HepG2 (cell line): ENCODE data around the gene KRT17. TPM values are rescaled to one million over a fixed set of nuclear protein-coding genes. Genes with fewer than 3 reads are reported as not detected.
"Not testable (repeated sequence)": the region's sequence is repeated elsewhere in the genome, so short reads cannot be mapped to it uniquely, and the experiment has no call there.

Source experiments
- ATAC-seq: fragments of 200-7000 bp; cut with Tn5 transposase; 3 replicates; pipeline ENCODE4 v1.9.1; 2020; ENCODE audit warnings: mild to moderate bottlenecking, moderate library complexity
- BruUV-seq: library from RNA; stranded (reverse); fragments of 400-500 nt; replicated peaks from 2 replicates; lab custom pipeline; 2021; lab: Mats Ljungman, UMichigan
- CTCF ChIA-PET: fragments of 300-600 bp; formaldehyde crosslinking; extraction: SDS; loops from one replicate; lab custom pipeline; 2021; ENCODE audit warnings: low total read pairs, inconsistent platforms, low intra/inter-chr PET ratio; lab: Yijun Ruan, JAX
- POLR2A ChIA-PET: fragments of 350-600 bp; sonication (Branson Sonifier 250); formaldehyde crosslinking; loops from one replicate; lab custom pipeline; 2020; ENCODE audit warnings: antibody characterized with exemption, inconsistent platforms; lab: Yijun Ruan, JAX
- DNase-seq: peaks from one replicate; pipeline ENCODE4 v3.0.0-alpha.2; 2015; ENCODE audit warnings: low spot score
- FAIRE-seq: peaks from 3 replicates; lab custom pipeline; 2011; peaks lifted over from hg19 to GRCh38; lab: Jason Lieb, UNC
- H2AFZ ChIP-seq: one replicate; pipeline ENCODE4 v1.6.1; 2011; ENCODE audit warnings: low read length, inconsistent platforms
- H3K27ac ChIP-seq: fragments of 300-600 bp; 3 replicates; pipeline ENCODE4 v1.8.0; 2011; ENCODE audit warnings: mixed run types, mild to moderate bottlenecking, mixed read lengths, low read length, inconsistent platforms; ENCODE audit not compliant: insufficient read depth; ENCODE audit errors: extremely low read length
- H3K27me3 ChIP-seq, 2 experiments: fragments of 200-600 bp in 1 of 2; 2 replicates in 1 of 2; 3 replicates in 1 of 2; pipeline versions ENCODE4 v1.6.0 to v1.8.0; 2011; ENCODE audit warnings: low read length in 2 of 2, mild to moderate bottlenecking in 2 of 2, moderate library complexity in 2 of 2, inconsistent platforms in 1 of 2; ENCODE audit not compliant: insufficient read depth in 2 of 2, control insufficient read depth in 1 of 2
- H3K36me3 ChIP-seq, 2 experiments: fragments of 200-600 bp in 1 of 2; replicated peaks in 1 of 2; 2 replicates in 1 of 2; 3 replicates in 1 of 2; pipeline versions ENCODE4 v1.5.1 to v1.8.0; 2011; ENCODE audit warnings: low read length in 2 of 2, inconsistent platforms in 1 of 2; ENCODE audit not compliant: insufficient read depth in 2 of 2, control insufficient read depth in 1 of 2
- H3K4me1 ChIP-seq: 2 replicates; pipeline ENCODE4 v1.5.1; 2012; ENCODE audit warnings: low read length, inconsistent platforms; ENCODE audit not compliant: insufficient read depth
- H3K4me2 ChIP-seq: 2 replicates; pipeline ENCODE4 v1.6.0; 2011; ENCODE audit warnings: low read depth, low read length, inconsistent platforms
- H3K4me3 ChIP-seq, 3 experiments: fragments of 200-600 bp in 1 of 3; sonication (generic), shearing (Covaris generic) in 1 of 3; replicated peaks in 1 of 3; 2 replicates each; pipeline ENCODE4 v1.5.1; 2011 to 2016; ENCODE audit warnings: low read length in 3 of 3, inconsistent platforms in 2 of 3, low read depth in 2 of 3, mild to moderate bottlenecking in 2 of 3, control low read depth in 1 of 3, mixed read lengths in 1 of 3; ENCODE audit not compliant: insufficient read depth in 1 of 3
- H3K79me2 ChIP-seq: one replicate; pipeline ENCODE4 v1.6.1; 2011; ENCODE audit warnings: low read length, inconsistent platforms; ENCODE audit not compliant: insufficient read depth
- H3K9ac ChIP-seq: 2 replicates; pipeline ENCODE4 v1.6.0; 2011; ENCODE audit warnings: mild to moderate bottlenecking, low read depth, low read length, inconsistent platforms; ENCODE audit not compliant: insufficient read depth
- H3K9me3 ChIP-seq: 2 replicates; pipeline ENCODE4 v1.5.1; 2012; ENCODE audit warnings: mild to moderate bottlenecking, low read length
- H4K20me1 ChIP-seq: 2 replicates; pipeline ENCODE4 v1.6.0; 2011; ENCODE audit warnings: inconsistent platforms, mild to moderate bottlenecking, low read length, moderate library complexity; ENCODE audit not compliant: insufficient read depth
- AGO2 ChIP-seq: fragments of 200-400 bp; formaldehyde crosslinking; optimal IDR thresholded peaks from 2 replicates; pipeline ENCODE3; 2017; ENCODE audit warnings: mild to moderate bottlenecking, low read depth, low read length, moderate library complexity
- AHR ChIP-seq: IDR thresholded peaks from 2 replicates; pipeline ENCODE4 v1.6.1; 2018; ENCODE audit warnings: missing genetic modification reagents, missing compliant biosample characterization
- BRD4 ChIP-seq: sonication (generic); formaldehyde crosslinking; IDR thresholded peaks from 2 replicates; pipeline ENCODE4 v1.4.0; 2020; ENCODE audit warnings: missing genetic modification reagents
- HHEX ChIP-seq: IDR thresholded peaks from 2 replicates; pipeline ENCODE4 v1.6.1; 2016; ENCODE audit warnings: control low read depth
- MATR3 ChIP-seq: sonication (generic); formaldehyde crosslinking; IDR thresholded peaks from 2 replicates; pipeline ENCODE4 v1.4.0; 2020; ENCODE audit warnings: missing genetic modification reagents
- NFAT5 ChIP-seq: sonication (generic); formaldehyde crosslinking; IDR thresholded peaks from 2 replicates; pipeline ENCODE4 v1.4.0; 2020; ENCODE audit warnings: missing genetic modification reagents
- PHB2 ChIP-seq: fragments of 450-650 bp; IDR thresholded peaks from 2 replicates; pipeline ENCODE4 v1.6.1; 2018; ENCODE audit not compliant: partially characterized antibody
- PHF21A ChIP-seq: sonication (generic); formaldehyde crosslinking; IDR thresholded peaks from 2 replicates; pipeline ENCODE4 v1.5.0; 2020; ENCODE audit warnings: mild to moderate bottlenecking, missing genetic modification reagents
- SIN3B ChIP-seq: fragments of 150-350 bp; IDR thresholded peaks from 2 replicates; pipeline ENCODE4 v1.6.1; 2014; ENCODE audit warnings: low read length
- SMAD9 ChIP-seq: sonication (generic); formaldehyde crosslinking; IDR thresholded peaks from 2 replicates; pipeline ENCODE4 v1.5.1; 2020; ENCODE audit warnings: mild to moderate bottlenecking, missing genetic modification reagents
- ZBTB8A ChIP-seq: sonication (generic); formaldehyde crosslinking; IDR thresholded peaks from 2 replicates; pipeline ENCODE4 v1.4.0; 2020; ENCODE audit warnings: mild to moderate bottlenecking, low read depth, missing genetic modification reagents, borderline replicate concordance
- WGBS: methylation state at CpG from one replicate; pipeline ENCODE4 v1.1.6; 2017; ENCODE audit warnings: low lambda C conversion rate; 5-methylcytosine and 5-hydroxymethylcytosine counted together
- in situ Hi-C: cut with HindIII; loops from 2 replicates; pipeline ENCODE4 v1.10.0; 2017; ENCODE audit warnings: low pct_unique_long_range_greater_than_20kb; ENCODE audit not compliant: extremely low pct_ligation_motif_present
- intact Hi-C: fragments of 100-400 bp; cut with micrococcal nuclease; formaldehyde crosslinking; loops from one replicate; pipeline ENCODE4 v1.10.0; 2022; ENCODE audit not compliant: unreplicated experiment
- polyA plus RNA-seq, 8 experiments: library from polyadenylated mRNA; depleted of rRNA in 3 of 8; stranded (reverse) in 7 of 8; unstranded in 1 of 8; fragments of >200 nt; fragmentation: Illumina TruSeq in 4 of 8; extraction: Trizol in 4 of 8; gene quantifications; 2 replicates each; pipeline versions ENCODE4 v1.2.1 to v1.2.3, GENCODE V29; 2011 to 2016; ENCODE audit warnings: low read depth in 4 of 8, missing spikeins in 1 of 8, mixed read lengths in 1 of 8; ENCODE audit not compliant: insufficient read depth in 1 of 8
- total RNA-seq, 5 experiments: library from RNA; depleted of rRNA; stranded (reverse); fragments of >200 nt; fragmentation: Illumina TruSeq; extraction: Trizol; gene quantifications; 2 replicates each; pipeline ENCODE4 v1.2.3, GENCODE V29; 2016; ENCODE audit warnings: low read depth in 1 of 5
- TF ChIP-seq, protein P1 (sequence below): sonication (generic); formaldehyde crosslinking; IDR thresholded peaks from 2 replicates; pipeline ENCODE4 v1.8.0; 2022; ENCODE audit warnings: mild to moderate bottlenecking, missing genetic modification reagents

KRT17 gene
- total and polyA plus RNA-seq, 2 of the 13 experiments (the other 11 are each of a cell fraction or from before 2014, with no cell fraction given), result 0.38 to 0.82 TPM

GRCh38 chr17:41615454-41615853 lies 8.9 kb downstream of the KRT17 start:
- no peak overlapping the region for H3K9ac ChIP-seq
- H3K4me1 ChIP-seq, result no peaks in the 10 kb centered on the region
- no peak for ATAC-seq
- DNase-seq, result no peak
- POLR2A ChIA-PET, result no interaction called here
- no peak overlapping the region for H3K4me2 ChIP-seq
- H3K79me2 ChIP-seq, result no peaks in the 10 kb centered on the region
- H3K4me3 ChIP-seq, result no peak overlapping the region
- H2AFZ ChIP-seq, result no peak overlapping the region
- H3K27me3 ChIP-seq, result peaks cover 10 to 67% of the 10 kb centered on the region in 2 experiments; a peak in 4 of 5 replicates
- H3K27ac ChIP-seq, result no peak overlapping the region
- H4K20me1 ChIP-seq, result no peaks in the 10 kb centered on the region
- WGBS, result 3% methylated on average over 7 of the region's 7 CpGs
- in situ Hi-C loops, result no loop called here
- BruUV-seq, result no TSS peak
- TF ChIP-seq NFAT5 (CRISPR knock-in tag), result no peak
- TF ChIP-seq PHF21A, result no peak
- TF ChIP-seq ZBTB8A (CRISPR knock-in tag), result no peak
- no peak for TF ChIP-seq AHR
- no peak for TF ChIP-seq SIN3B
- no peak for TF ChIP-seq AGO2
- TF ChIP-seq, protein P1, sequence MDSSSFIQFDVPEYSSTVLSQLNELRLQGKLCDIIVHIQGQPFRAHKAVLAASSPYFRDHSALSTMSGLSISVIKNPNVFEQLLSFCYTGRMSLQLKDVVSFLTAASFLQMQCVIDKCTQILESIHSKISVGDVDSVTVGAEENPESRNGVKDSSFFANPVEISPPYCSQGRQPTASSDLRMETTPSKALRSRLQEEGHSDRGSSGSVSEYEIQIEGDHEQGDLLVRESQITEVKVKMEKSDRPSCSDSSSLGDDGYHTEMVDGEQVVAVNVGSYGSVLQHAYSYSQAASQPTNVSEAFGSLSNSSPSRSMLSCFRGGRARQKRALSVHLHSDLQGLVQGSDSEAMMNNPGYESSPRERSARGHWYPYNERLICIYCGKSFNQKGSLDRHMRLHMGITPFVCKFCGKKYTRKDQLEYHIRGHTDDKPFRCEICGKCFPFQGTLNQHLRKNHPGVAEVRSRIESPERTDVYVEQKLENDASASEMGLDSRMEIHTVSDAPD (CRISPR knock-in tag), result no peak
- no peak for TF ChIP-seq PHB2
- TF ChIP-seq HHEX (CRISPR knock-in tag), result no peak
- TF ChIP-seq MATR3 (CRISPR knock-in tag), result no peak
- TF ChIP-seq SMAD9 (CRISPR knock-in tag), result no peak
- no peak for TF ChIP-seq BRD4
- TF ChIP-seq, all 625 proteins: peak for 0
- no peaks in the 10 kb centered on the region for H3K9me3 ChIP-seq
- CTCF ChIA-PET, result no interaction called here
- intact Hi-C loops, result no loop called here
- no peak for FAIRE-seq
- no peaks in the 10 kb centered on the region for H3K36me3 ChIP-seq

DNA sequence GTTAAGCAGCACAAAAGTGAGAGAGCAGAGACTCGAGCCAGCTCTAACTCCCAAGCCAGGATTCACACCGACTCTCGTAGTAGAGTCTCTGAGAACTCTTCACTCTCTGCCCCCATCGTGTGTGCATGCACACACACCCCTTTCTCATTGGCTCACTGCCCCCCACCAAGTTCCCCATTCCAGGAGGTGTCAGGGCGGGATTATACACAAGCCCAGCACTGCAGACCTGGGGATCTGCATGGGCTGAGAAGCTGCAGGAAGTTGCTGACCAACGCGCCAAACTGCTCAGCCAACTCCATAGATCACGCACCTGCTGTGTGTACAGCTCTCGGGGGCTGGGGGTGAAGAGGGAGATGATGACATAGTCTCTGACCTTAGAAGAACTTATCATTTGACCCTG lies 9.6 kb downstream of the KRT17 start:
- BruUV-seq, H4K20me1 ChIP-seq, FAIRE-seq, DNase-seq, H2AFZ ChIP-seq, H3K9ac ChIP-seq, POLR2A ChIA-PET, H3K36me3 ChIP-seq, H3K4me1 ChIP-seq, intact Hi-C loops, H3K4me2 ChIP-seq, H3K4me3 ChIP-seq, H3K27ac ChIP-seq, H3K79me2 ChIP-seq, in situ Hi-C loops, ATAC-seq, CTCF ChIA-PET, H3K9me3 ChIP-seq: not testable (repeated sequence)
- WGBS, result 2% methylated on average over 8 of the region's 9 CpGs
- peaks cover 10 to 69% of the 10 kb centered on the region in 2 experiments; a peak in 4 of 5 replicates for H3K27me3 ChIP-seq
